Body of pancreas (tissue), 4 donors: ENCODE results near the gene ATPAF1.

Experiments
- POLR2A ChIP-seq, 3 donors: fragments of 450-650 bp; IDR thresholded peaks; one replicate each; pipeline ENCODE4 v1.6.1; 2016; ENCODE audit warnings: antibody characterized with exemption in 3 of 3, mild to moderate bottlenecking in 2 of 3
- TF ChIP-seq, protein P1 (sequence below), 7 experiments: fragments of 450-650 bp in 4 of 7; fragments of 200-600 bp in 3 of 7; sonication (generic) in 3 of 7; IDR thresholded peaks; one replicate each; pipeline ENCODE4 v1.5.1; 2016 to 2019; ENCODE audit warnings: antibody characterized with exemption in 7 of 7

DNA sequence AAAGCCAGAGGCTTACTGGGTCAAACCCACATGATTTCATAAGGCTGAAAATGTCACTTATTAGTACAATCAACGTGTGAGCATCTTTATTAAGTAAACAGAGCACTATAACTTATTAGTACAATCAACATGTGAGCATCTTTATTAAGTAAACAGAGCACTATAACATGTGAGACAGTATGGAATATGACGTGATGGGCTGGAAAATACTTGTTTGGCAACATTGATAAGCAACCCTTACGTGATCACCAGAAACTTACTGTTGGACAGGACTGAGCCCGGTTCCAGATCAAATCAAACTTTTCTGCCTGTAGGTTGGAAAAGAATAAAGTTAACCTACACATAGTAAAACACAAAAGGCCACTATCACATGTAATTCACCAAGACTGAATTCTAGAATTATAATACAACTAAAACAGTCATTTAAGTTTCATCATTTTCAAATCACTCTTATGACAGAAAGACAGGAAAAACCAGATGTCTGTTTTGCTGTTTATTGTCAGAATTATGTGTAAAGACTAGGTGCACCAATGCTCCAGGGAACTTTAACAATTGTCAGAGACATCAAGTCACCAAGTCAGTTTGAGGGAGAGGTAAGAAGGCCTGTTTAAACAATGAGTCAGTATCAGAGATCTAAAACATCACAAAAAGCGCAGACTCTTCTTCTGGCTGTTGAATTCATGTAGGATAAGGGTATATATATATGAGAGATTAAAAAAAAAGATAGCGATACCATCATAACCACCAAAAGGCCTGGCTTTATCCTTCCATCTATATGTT is 15.7 kb downstream of the ATPAF1 start:
- TF ChIP-seq, protein P1, sequence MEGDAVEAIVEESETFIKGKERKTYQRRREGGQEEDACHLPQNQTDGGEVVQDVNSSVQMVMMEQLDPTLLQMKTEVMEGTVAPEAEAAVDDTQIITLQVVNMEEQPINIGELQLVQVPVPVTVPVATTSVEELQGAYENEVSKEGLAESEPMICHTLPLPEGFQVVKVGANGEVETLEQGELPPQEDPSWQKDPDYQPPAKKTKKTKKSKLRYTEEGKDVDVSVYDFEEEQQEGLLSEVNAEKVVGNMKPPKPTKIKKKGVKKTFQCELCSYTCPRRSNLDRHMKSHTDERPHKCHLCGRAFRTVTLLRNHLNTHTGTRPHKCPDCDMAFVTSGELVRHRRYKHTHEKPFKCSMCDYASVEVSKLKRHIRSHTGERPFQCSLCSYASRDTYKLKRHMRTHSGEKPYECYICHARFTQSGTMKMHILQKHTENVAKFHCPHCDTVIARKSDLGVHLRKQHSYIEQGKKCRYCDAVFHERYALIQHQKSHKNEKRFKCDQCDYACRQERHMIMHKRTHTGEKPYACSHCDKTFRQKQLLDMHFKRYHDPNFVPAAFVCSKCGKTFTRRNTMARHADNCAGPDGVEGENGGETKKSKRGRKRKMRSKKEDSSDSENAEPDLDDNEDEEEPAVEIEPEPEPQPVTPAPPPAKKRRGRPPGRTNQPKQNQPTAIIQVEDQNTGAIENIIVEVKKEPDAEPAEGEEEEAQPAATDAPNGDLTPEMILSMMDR (IDR thresholded peaks at IDR 0.05): no peak
- TF ChIP-seq POLR2A (IDR thresholded peaks at IDR 0.05): no peak
